ENCODE measurements around the gene TTC33. TPM values are rescaled to one million over a fixed set of nuclear protein-coding genes. Genes with fewer than 3 reads are reported as not detected.
A peak's percentile ranks its signal among the peaks of the same experiment; 100 is the strongest.

The TTC33 gene
- total and polyA plus RNA-seq, 2 of the 4 experiments (the other 2 are of a cell fraction) = 3.1 to 8.1 TPM

DNA sequence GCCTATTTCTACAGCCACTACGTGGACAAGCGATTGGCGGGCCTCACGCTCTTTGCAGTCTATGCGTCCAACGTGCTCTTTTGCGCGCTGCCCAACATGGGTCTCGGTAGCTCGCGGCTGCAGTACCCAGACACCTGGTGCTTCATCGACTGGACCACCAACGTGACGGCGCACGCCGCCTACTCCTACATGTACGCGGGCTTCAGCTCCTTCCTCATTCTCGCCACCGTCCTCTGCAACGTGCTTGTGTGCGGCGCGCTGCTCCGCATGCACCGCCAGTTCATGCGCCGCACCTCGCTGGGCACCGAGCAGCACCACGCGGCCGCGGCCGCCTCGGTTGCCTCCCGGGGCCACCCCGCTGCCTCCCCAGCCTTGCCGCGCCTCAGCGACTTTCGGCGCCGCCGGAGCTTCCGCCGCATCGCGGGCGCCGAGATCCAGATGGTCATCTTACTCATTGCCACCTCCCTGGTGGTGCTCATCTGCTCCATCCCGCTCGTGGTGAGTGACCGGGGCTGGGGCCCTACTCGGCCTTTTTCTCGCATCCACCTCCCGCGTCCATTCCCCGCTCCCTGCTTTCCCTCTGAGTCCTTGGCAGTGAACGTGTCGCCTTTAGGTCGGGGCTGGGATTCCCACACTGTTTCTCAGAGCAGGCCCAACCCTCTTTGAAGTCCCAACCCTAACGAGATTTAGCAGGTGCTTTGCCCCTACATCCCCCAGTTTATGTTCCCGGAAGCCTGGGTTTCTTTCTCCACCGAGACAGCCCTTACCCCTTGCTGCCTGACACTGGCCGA is 74.2 kb downstream of the TTC33 start:
- H3K14ac ChIP-seq (replicated peaks; ENCODE audit: low read depth, low read length) = peak overlapping the region; percentile 57; the same call in 1 of the 2 replicates
- peak overlapping the region; percentile 27; the same call in 1 of the 2 replicates for H4K91ac ChIP-seq (ENCODE audit: insufficient read depth, low read depth, low read length)
- peak overlapping the region; percentile 85 for H2AFZ ChIP-seq (replicated peaks; ENCODE audit: low read length, poor library complexity)
- H3K79me1 ChIP-seq (ENCODE audit: low read depth in 1 of 2, low read length in 2 of 2) = peaks cover 17 to 39% of the 10 kb centered on the region in 2 experiments
- no peaks in the 10 kb centered on the region for H4K20me1 ChIP-seq (ENCODE audit: insufficient read depth, low read length)
- intact Hi-C loops (cut with micrococcal nuclease) = loop anchor here (2.0 to 10.0 kb wide), 2 partner anchors 455 to 877 kb away; no protein-coding TSS in a partner anchor
- no peaks in the 10 kb centered on the region for H3K36me3 ChIP-seq (ENCODE audit: control insufficient read depth, insufficient read depth, low read length)
- peak overlapping the region; percentile 46 for H3K4ac ChIP-seq (ENCODE audit: low read depth, low read length)
- CTCF ChIA-PET = interaction anchor here (0.8 kb wide), 1 partner anchor 284 kb away, joined by 3 read pairs; no protein-coding TSS in a partner anchor
- peak overlapping the region; percentile 27; the same call in 1 of the 2 replicates for H3K9ac ChIP-seq (ENCODE audit: low read depth, low read length)
- 0 out of 3 replicates have a peak overlapping the region, but pooled peaks have one; percentile 4 for H2BK15ac ChIP-seq (ENCODE audit: low read depth, low read length)
- no peak overlapping the region for H3K56ac ChIP-seq (ENCODE audit: extremely low read depth, insufficient read depth, low read length)
- H3K4me2 ChIP-seq (ENCODE audit: low read depth, low read length) = peak overlapping the region; percentile 91
- DNase-seq (no peak), ATAC-seq (ENCODE audit: low read depth) (no peak)
- H3K9me3 ChIP-seq (ENCODE audit: control insufficient read depth, insufficient read depth, low read length) = no peaks in the 10 kb centered on the region
- peak overlapping the region; percentile 43; the same call in 1 of the 2 replicates for H2BK20ac ChIP-seq (ENCODE audit: low read depth, low read length)
- H4K8ac ChIP-seq (ENCODE audit: low read depth in 2 of 2, low read length in 2 of 2) = peak overlapping the region in 1 of 2 experiments; percentile 30; a peak in 2 of 4 replicates
- WGBS, 2 experiments (ENCODE audit: extremely low coverage in 2 of 2, insufficient read length in 1 of 2) = 6% methylated on average over 58 of the region's 67 CpGs; no CpG with 5 or more reads in 1 of the 2 experiments
- H4K5ac ChIP-seq (ENCODE audit: low read depth, low read length) = no peak overlapping the region
- BruUV-seq (replicated peaks) = no TSS peak
- no peaks in the 10 kb centered on the region for H3K27me3 ChIP-seq (ENCODE audit: control insufficient read depth, insufficient read depth, low read length)
- H3K18ac ChIP-seq (ENCODE audit: low read depth, low read length) = 0 out of 2 replicates have a peak overlapping the region, but pooled peaks have one; percentile 6
- peaks cover 3% of the 10 kb centered on the region; the same call in 1 of the 2 replicates for H3K9me1 ChIP-seq (ENCODE audit: insufficient read depth, low read length)
- peak overlapping the region; percentile 70 for H3K4me3 ChIP-seq (ENCODE audit: insufficient read depth, low read depth, low read length)
- H3K4me1 ChIP-seq (ENCODE audit: control insufficient read depth, insufficient read depth, low read length) = peaks cover 12% of the 10 kb centered on the region
- dilution Hi-C loops (cut with HindIII; ENCODE audit: low sequenced_read_pairs, unreplicated experiment) = no loop called here
- peak overlapping the region; percentile 32; the same call in 1 of the 2 replicates for H2BK120ac ChIP-seq (ENCODE audit: low read depth, low read length)
- H2AK9ac ChIP-seq (replicated peaks; ENCODE audit: low read depth, low read length, poor library complexity) = peak overlapping the region; percentile 76
- peak overlapping the region; percentile 61 for H3K23ac ChIP-seq (ENCODE audit: low read depth, low read length)
- POLR2A ChIA-PET (ENCODE audit: unreplicated experiment) = no interaction called here
- in situ Hi-C loops (cut with MboI; ENCODE audit: low sequenced_read_pairs) = loop anchor here (5.0 kb wide), 1 partner anchor 734 kb away; no protein-coding TSS in a partner anchor
- H2AK5ac ChIP-seq (ENCODE audit: low read depth, low read length) = peak overlapping the region; percentile 33; the same call in 1 of the 2 replicates
- TF ChIP-seq RCOR1 (IDR thresholded peaks at IDR 0.05; ENCODE audit: insufficient replicate concordance, low read length) (no peak), RFX5 (IDR thresholded peaks at IDR 0.05; ENCODE audit: low read depth, low read length) (no peak), RAD21 (IDR thresholded peaks at IDR 0.05; ENCODE audit: low read length) (0 out of 2 replicates have a peak, but pooled peaks have one; percentile 1), CHD1 (IDR thresholded peaks at IDR 0.05; ENCODE audit: low read depth, low read length) (0 out of 2 replicates have a peak, but pooled peaks have one; percentile 13), BHLHE40 (IDR thresholded peaks at IDR 0.05; ENCODE audit: low read depth, low read length) (no peak)
- TF ChIP-seq, protein P1, sequence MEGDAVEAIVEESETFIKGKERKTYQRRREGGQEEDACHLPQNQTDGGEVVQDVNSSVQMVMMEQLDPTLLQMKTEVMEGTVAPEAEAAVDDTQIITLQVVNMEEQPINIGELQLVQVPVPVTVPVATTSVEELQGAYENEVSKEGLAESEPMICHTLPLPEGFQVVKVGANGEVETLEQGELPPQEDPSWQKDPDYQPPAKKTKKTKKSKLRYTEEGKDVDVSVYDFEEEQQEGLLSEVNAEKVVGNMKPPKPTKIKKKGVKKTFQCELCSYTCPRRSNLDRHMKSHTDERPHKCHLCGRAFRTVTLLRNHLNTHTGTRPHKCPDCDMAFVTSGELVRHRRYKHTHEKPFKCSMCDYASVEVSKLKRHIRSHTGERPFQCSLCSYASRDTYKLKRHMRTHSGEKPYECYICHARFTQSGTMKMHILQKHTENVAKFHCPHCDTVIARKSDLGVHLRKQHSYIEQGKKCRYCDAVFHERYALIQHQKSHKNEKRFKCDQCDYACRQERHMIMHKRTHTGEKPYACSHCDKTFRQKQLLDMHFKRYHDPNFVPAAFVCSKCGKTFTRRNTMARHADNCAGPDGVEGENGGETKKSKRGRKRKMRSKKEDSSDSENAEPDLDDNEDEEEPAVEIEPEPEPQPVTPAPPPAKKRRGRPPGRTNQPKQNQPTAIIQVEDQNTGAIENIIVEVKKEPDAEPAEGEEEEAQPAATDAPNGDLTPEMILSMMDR (conservative IDR thresholded peaks at IDR 0.05; ENCODE audit: low read depth, low read length) = no peak; the same call in 1 of the 2 replicates
- TF ChIP-seq, protein P2, sequence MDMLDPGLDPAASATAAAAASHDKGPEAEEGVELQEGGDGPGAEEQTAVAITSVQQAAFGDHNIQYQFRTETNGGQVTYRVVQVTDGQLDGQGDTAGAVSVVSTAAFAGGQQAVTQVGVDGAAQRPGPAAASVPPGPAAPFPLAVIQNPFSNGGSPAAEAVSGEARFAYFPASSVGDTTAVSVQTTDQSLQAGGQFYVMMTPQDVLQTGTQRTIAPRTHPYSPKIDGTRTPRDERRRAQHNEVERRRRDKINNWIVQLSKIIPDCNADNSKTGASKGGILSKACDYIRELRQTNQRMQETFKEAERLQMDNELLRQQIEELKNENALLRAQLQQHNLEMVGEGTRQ (IDR thresholded peaks at IDR 0.05; ENCODE audit: low read depth, low read length) = no peak
- peak overlapping the region; percentile 6; the same call in 1 of the 2 replicates for H3K27ac ChIP-seq (ENCODE audit: insufficient read depth, low read length)
- no peak overlapping the region for H2BK5ac ChIP-seq (ENCODE audit: low read depth, low read length, poor library complexity, severe bottlenecking)

Measured in IMR-90 (cell line).